DOHH2 (cell line): ENCODE results near the gene SNTB2.

Experiments used
- H3F3A ChIP-seq: fragments of 200-600 bp; sonication (generic), shearing (Covaris generic); 2 replicates; pipeline ENCODE4 v1.6.0; 2016; ENCODE audit warnings: antibody characterized with exemption, mild to moderate bottlenecking; ENCODE audit not compliant: control insufficient read depth, insufficient read depth
- H3K27ac ChIP-seq: fragments of 200-600 bp; sonication (generic); 2 replicates; pipeline ENCODE4 v1.5.1; 2014; ENCODE audit warnings: low read depth, mild to moderate bottlenecking, low read length, moderate library complexity
- H3K27me3 ChIP-seq: fragments of 200-600 bp; sonication (generic); 2 replicates; pipeline ENCODE4 v1.6.1; 2014; ENCODE audit warnings: mild to moderate bottlenecking, low read length, mixed read lengths; ENCODE audit not compliant: control insufficient read depth
- H3K36me3 ChIP-seq: fragments of 200-600 bp; sonication (generic); 2 replicates; pipeline ENCODE4 v1.6.1; 2014; ENCODE audit warnings: mild to moderate bottlenecking, low read length, moderate library complexity, mixed read lengths; ENCODE audit not compliant: control insufficient read depth
- H3K4me1 ChIP-seq: fragments of 200-600 bp; sonication (generic); 2 replicates; pipeline ENCODE4 v1.6.1; 2014; ENCODE audit warnings: mild to moderate bottlenecking, low read length, mixed read lengths; ENCODE audit not compliant: control insufficient read depth
- H3K4me2 ChIP-seq: fragments of 200-600 bp; sonication (generic); 2 replicates; pipeline ENCODE4 v1.6.0; 2014; ENCODE audit warnings: mild to moderate bottlenecking, low read length, moderate library complexity
- H3K4me3 ChIP-seq: fragments of 200-600 bp; sonication (generic); 2 replicates; pipeline ENCODE4 v1.5.1; 2014; ENCODE audit warnings: mild to moderate bottlenecking, low read length, mixed read lengths
- H3K79me2 ChIP-seq: fragments of 200-600 bp; sonication (generic); 2 replicates; pipeline ENCODE4 v1.6.1; 2014; ENCODE audit warnings: mild to moderate bottlenecking, low read length, mixed read lengths; ENCODE audit not compliant: control insufficient read depth
- H3K9me2 ChIP-seq: fragments of 200-600 bp; sonication (generic); replicated peaks from 2 replicates; pipeline ENCODE4 v1.6.1; 2014; ENCODE audit warnings: mild to moderate bottlenecking, low read length, mixed read lengths; ENCODE audit not compliant: control insufficient read depth
- H3K9me3 ChIP-seq: fragments of 200-600 bp; sonication (generic); 2 replicates; pipeline ENCODE4 v1.6.1; 2014; ENCODE audit warnings: antibody characterized with exemption, low read length, mixed read lengths; ENCODE audit not compliant: control insufficient read depth, insufficient read depth
- H4K20me1 ChIP-seq: fragments of 200-600 bp; sonication (generic); 2 replicates; pipeline ENCODE4 v1.6.0; 2014; ENCODE audit warnings: low read depth, mild to moderate bottlenecking, antibody characterized with exemption, low read length, moderate library complexity; ENCODE audit not compliant: control insufficient read depth, insufficient read depth
- EZH2phosphoT487 ChIP-seq: fragments of 200-600 bp; sonication (generic); IDR thresholded peaks from 2 replicates; pipeline ENCODE4 v1.6.1; 2017; ENCODE audit warnings: borderline replicate concordance, mild to moderate bottlenecking, antibody characterized with exemption, low read length, moderate library complexity, mixed read lengths
- TF ChIP-seq, protein P1 (sequence below): fragments of 200-600 bp; sonication (generic); IDR thresholded peaks from one replicate; pipeline ENCODE4 v1.5.1; 2014; ENCODE audit warnings: antibody characterized with exemption, mild to moderate bottlenecking, low read depth, low read length; ENCODE audit not compliant: poor library complexity, severe bottlenecking

SNTB2 gene

DNA sequence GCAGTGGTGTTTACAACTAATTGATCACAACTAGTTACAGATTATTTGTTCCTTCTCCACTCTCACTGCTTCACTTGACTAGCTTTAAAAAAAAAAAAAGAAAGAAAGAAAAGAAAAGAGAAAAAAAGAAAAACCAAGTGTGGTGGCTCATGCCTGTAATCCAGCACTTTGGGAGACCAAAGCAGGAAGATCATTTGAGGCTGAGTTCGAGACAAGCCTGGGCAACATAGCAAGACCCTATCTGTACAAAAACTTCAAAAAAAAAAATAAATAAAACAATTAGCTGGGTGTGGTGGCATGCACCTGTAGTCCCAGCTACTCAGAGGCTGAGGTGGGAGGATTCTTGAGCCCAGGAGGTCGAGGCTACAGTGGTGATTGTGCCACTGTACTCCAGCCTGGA lies 4.2 kb downstream of the SNTB2 start:
- Histone ChIP-seq H3K4me1 (peaks cover 32% of the 10 kb centered on the region), H3K36me3 (no peaks in the 10 kb centered on the region), H3K27me3 (no peaks in the 10 kb centered on the region), H4K20me1 (peaks cover 12% of the 10 kb centered on the region), H3K9me3 (no peaks in the 10 kb centered on the region), H3K9me2 (no peaks in the 10 kb centered on the region), H3K79me2 (peaks cover 77% of the 10 kb centered on the region), H3F3A (peaks cover 7% of the 10 kb centered on the region), H3K27ac (no peak overlapping the region), H3K4me2 (no peak overlapping the region), H3K4me3 (no peak overlapping the region)
- TF ChIP-seq EZH2phosphoT487 = no peak
- TF ChIP-seq, protein P1, sequence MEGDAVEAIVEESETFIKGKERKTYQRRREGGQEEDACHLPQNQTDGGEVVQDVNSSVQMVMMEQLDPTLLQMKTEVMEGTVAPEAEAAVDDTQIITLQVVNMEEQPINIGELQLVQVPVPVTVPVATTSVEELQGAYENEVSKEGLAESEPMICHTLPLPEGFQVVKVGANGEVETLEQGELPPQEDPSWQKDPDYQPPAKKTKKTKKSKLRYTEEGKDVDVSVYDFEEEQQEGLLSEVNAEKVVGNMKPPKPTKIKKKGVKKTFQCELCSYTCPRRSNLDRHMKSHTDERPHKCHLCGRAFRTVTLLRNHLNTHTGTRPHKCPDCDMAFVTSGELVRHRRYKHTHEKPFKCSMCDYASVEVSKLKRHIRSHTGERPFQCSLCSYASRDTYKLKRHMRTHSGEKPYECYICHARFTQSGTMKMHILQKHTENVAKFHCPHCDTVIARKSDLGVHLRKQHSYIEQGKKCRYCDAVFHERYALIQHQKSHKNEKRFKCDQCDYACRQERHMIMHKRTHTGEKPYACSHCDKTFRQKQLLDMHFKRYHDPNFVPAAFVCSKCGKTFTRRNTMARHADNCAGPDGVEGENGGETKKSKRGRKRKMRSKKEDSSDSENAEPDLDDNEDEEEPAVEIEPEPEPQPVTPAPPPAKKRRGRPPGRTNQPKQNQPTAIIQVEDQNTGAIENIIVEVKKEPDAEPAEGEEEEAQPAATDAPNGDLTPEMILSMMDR = no peak

DNA sequence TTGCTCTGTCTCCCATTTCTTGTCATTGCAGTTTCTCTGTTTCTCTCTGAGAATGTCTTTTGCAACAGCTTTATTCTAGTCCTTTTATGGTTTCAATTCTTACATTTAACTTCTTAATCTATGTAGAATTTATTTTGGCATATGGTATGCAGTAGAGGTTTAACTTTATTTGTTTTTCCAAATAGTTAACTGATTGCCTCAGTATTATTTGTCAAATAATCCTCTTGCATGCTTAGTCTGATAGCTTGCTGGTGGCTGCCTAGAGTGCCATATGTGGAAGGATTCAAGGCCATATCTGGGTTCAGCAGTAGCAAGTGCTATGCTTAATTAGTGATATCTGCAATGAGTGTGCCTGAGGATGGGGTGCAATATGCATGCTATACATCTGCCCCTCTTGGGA lies 6.9 kb downstream of the SNTB2 start:
- Histone ChIP-seq H3K27ac (no peak overlapping the region), H3K27me3 (no peaks in the 10 kb centered on the region), H4K20me1 (peaks cover 6% of the 10 kb centered on the region), H3F3A (no peaks in the 10 kb centered on the region), H3K79me2 (peaks cover 79% of the 10 kb centered on the region), H3K36me3 (no peaks in the 10 kb centered on the region), H3K4me2 (no peak overlapping the region), H3K9me3 (no peaks in the 10 kb centered on the region), H3K4me3 (no peak overlapping the region), H3K9me2 (no peaks in the 10 kb centered on the region), H3K4me1 (peaks cover 19% of the 10 kb centered on the region)
- TF ChIP-seq, protein P1 = no peak
- TF ChIP-seq EZH2phosphoT487 = no peak

DNA sequence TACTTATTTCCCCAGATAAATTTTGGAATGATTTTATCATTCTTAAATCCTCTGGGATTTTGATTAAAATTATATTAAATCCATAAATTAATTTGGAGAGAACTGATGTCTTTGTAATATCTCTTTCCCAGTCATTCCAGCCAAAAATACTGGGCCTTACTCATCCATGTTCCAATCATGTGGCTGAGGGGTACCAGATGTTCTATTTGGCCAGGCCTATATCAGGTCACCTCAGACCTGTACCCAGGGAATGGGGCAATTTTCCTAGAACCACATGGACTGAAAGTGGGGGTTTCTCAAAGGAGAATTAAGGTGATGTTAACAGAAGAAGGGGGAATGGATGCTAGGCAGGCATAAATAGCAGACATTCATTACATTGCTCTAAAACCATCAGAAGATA lies 7.5 kb downstream of the SNTB2 start:
- Histone ChIP-seq H3K79me2 (peaks cover 77% of the 10 kb centered on the region), H3K9me2 (no peaks in the 10 kb centered on the region), H3K4me2 (no peak overlapping the region), H3K36me3 (no peaks in the 10 kb centered on the region), H3K9me3 (no peaks in the 10 kb centered on the region), H3K4me3 (no peak overlapping the region), H3K4me1 (peaks cover 12% of the 10 kb centered on the region), H3K27me3 (no peaks in the 10 kb centered on the region), H4K20me1 (peaks cover 6% of the 10 kb centered on the region; the same call in 1 of the 2 replicates), H3K27ac (no peak overlapping the region), H3F3A (no peaks in the 10 kb centered on the region)
- TF ChIP-seq EZH2phosphoT487 = no peak
- TF ChIP-seq, protein P1 = no peak
